KBM-7 (cell line): Measurements from ENCODE around the gene PHTF2.

Experiments
- DNase-seq: peaks from one replicate; pipeline ENCODE4 v3.0.0-alpha.2; 2015
- in situ Hi-C: fragments of 300-500 bp; cut with MboI; formaldehyde crosslinking; loops from 2 replicates; pipeline ENCODE4 v1.14.3; 2020; ENCODE audit warnings: low sequenced_read_pairs, low pct_unique_long_range_greater_than_20kb, mixed read lengths

The PHTF2 gene

DNA sequence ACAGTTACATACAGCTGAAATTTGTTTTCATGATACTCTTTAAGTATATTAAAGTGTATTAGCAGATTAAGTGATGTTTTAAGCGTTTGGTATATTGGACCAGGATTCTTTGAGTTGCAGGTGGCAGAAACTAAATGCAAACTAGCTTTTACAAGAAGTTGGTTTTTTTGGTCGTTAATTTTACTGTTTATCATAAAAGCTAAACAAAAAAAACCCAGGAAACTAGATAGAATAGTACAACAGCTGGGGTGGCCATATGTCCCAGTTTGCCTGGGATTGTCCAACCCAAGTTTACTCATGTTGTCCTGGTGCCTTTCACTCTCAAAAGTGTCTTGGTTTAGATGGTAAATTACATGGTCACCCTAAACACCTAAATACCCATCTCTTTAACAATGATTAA lies 108.7 kb downstream of the PHTF2 start:
- in situ Hi-C loops, result loop anchor here (25.0 kb wide), 1 partner anchor 245 kb away; no protein-coding TSS in a partner anchor
- no peak for DNase-seq

GRCh38 chr7:77908664-77909063 lies 110.1 kb downstream of the PHTF2 start:
- no peak for DNase-seq
- in situ Hi-C loops, result loop anchor here (25.0 kb wide), 1 partner anchor 246 kb away; no protein-coding TSS in a partner anchor

GRCh38 chr7:77910124-77910523 lies 111.6 kb downstream of the PHTF2 start:
- no peak for DNase-seq
- in situ Hi-C loops, result loop anchor here (25.0 kb wide), 1 partner anchor 248 kb away; no protein-coding TSS in a partner anchor

GRCh38 chr7:77912293-77912692 lies 113.7 kb downstream of the PHTF2 start:
- DNase-seq, result no peak
- in situ Hi-C loops, result loop anchor here (25.0 kb wide), 1 partner anchor 250 kb away; no protein-coding TSS in a partner anchor

DNA sequence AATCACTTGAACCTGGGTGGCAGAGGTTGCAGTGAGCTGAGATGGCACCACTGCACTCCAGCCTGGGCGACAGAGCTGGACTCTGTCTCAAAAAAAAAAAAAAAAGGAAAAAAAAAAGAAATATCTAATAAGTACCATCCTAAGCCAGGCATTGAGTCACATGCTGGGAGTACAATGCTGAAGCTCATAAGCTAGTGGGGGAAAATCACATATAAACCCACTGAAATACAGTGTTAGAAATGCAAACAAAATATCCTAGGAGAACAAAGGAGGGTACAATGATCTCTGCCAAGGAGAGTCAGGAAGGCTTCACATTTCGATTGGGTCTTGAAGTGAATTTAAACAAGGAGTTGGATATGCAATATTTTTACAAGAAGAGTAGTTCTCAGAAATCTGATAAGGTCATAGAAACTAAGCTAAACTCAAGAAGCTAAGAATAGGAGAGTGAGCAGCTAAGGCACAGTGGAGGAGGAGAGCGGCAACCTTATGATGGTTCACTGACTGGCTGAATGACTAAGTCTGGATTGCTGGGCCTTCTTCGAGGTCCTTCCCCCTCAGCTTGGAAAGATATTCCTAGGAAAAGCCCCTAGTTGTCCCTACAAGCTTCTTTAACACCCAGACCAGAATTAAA lies 115.5 kb downstream of the PHTF2 start:
- DNase-seq, result no peak
- in situ Hi-C loops, result loop anchor here (25.0 kb wide), 1 partner anchor 252 kb away; no protein-coding TSS in a partner anchor

DNA sequence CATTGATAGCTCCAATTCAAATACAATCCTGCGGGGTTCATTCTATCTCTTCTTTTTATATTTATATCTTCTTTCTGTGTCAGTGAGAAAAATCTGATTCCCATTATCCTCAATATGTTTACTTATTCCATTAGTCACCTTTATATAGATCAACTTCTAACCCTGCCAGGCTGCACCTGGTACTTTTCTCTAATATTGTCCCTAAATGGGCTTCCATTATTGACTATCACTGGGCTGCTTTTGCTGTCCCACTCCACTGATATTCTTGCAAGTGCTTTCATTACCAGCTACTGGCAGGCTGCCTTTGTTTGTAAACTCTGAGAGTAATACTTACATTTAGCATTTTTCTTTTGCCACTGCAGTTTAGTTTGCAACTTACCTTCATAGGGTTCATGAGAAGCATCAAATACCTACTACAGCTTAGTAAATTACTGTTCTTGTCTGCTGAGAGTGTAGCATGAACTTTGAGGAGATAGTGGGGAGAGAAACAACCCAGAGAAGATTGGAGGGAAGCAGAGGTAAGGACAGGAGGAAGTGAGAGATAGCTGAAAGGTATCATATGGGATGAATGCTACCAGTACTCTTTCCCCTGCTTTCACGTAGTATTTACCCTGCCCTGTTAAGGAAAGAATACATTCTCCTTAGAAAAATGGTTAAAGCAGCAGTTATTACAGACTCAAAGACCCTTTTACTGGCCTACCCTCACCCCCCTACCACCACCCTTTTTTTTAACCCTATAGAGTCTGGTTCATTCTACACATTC lies 119.1 kb downstream of the PHTF2 start:
- no peak for DNase-seq
- in situ Hi-C loops, result loop anchor here (25.0 kb wide), 1 partner anchor 255 kb away; no protein-coding TSS in a partner anchor

- in situ Hi-C loops, result loop anchor here (25.0 kb wide), 1 partner anchor 256 kb away; no protein-coding TSS in a partner anchor
- DNase-seq, result no peak
Measured at GRCh38 chr7:77918676-77919075, 120.1 kb downstream of the PHTF2 start.

GRCh38 chr7:77923419-77923818 lies 124.8 kb downstream of the PHTF2 start:
- in situ Hi-C loops, result loop anchor here (25.0 kb wide), 1 partner anchor 261 kb away; no protein-coding TSS in a partner anchor
- DNase-seq, result peak; percentile 54

- in situ Hi-C loops, result no loop called here
- no peak for DNase-seq
Measured at GRCh38 chr7:77930496-77930895, 131.9 kb downstream of the PHTF2 start.

DNA sequence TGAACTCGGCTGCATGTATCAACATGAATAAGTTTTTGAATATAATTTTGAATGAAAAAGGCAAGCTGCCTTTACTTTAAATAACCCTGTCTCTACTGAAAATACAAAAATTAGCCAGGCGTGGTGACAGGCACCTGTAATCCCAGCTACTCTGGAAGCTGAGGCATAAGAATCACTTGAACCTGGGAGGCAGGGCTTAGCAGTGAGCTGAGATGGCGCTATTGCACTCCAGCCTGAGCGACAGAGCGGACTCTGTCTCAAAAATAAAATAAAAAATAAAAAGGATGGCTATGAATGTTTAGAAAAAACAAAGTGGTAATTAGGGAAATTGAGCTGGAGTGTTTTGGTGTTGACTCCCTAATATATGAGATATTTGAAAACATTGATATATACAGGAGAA lies 133.3 kb downstream of the PHTF2 start:
- no peak for DNase-seq
- in situ Hi-C loops, result no loop called here

DNA sequence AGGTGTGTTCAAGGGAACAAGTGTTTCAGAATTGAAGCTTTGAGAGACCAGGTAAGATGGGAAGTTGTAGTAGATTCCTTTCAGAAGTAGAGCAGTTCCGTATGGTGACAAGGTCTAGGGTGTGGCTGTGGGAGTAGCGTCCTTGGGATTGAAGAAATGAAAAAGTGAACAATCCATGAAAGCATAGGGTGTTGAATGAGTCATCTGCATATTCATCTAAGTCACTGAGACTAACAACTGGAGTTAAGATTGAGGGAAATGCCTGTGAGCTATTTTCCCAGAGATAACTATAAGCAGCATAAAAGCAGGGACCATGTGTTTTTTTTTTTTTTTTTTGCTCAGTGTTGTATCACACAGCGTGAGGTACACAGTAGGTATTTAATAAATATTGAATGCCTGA lies 134.8 kb downstream of the PHTF2 start:
- DNase-seq, result no peak
- in situ Hi-C loops, result no loop called here

DNA sequence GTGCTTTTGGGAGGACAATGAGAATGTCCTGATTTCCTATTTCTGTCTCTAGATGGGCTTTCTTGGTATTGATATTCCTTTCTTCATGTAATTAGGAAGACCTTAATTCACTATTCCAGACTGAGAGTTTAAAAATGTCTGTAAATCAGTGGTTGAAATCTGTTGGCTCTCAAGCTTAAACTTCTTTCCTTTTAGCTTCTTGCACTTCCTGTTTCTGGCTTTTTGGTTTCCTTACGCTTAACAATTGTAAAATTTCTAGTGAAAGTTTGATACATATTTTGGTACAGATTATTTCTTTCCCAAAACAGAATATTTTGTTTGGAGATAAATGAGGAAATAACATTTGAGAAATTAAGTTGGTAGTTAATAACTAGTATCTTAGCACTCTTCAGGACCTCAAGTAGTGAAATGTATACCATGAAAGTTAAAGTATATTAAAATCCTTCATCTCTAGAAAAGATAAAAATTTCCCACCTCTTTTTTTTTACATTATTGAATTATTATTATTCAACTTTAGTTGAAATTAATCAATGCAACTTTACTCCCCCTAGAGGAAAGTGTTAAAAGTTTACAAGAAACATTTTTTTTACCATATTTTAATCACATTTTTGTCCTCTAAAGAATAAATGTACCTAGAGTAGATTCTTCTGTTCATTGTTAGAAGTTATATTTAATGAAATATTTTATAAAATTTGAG lies 137.2 kb downstream of the PHTF2 start:
- DNase-seq, result peak; percentile 33

DNA sequence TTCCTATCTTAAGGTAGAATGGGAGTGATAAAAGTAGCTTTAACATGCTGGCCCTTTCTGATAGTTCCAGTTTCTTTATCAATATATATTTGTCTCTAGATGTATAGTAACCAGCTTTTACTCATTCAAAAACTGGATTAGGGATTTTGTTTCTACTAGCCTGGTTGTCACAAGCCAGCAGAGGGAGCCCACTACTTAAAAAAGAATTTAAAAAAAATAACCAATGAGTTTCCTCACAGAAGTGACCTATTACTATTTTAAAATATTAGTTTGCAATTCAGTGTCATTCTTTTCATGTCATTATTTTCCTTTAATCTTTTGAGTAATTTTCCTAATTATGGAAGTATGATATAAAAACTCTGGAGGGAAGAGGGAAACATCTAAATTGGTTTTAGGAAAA lies 142.1 kb downstream of the PHTF2 start:
- in situ Hi-C loops, result no loop called here

More for the DNA sequence above, 137.2 kb downstream of the PHTF2 start:
- in situ Hi-C loops, result no loop called here

DNA sequence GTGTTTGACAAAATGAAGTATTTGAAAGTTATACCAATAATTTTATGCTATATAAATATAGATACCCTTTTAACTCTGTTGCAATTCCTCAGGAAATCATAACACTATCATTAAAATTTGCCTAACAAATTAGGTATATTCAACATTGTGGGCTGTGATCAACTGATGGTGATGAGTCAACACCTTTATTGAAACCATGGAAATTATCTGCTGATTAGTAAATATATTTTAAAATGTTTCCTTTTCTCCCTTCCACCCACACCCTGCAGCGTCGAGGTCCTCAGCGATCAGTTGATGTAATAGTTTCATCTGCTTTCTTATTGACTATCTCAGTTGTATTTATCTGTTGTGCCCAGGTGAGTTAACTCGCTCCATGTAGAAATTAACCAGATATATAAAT lies 143.9 kb downstream of the PHTF2 start:
- in situ Hi-C loops, result no loop called here

More for the DNA sequence above, 142.1 kb downstream of the PHTF2 start:
- peak; percentile 74 for DNase-seq

GRCh38 chr7:77944183-77945182 lies 145.9 kb downstream of the PHTF2 start:
- in situ Hi-C loops, result no loop called here
- no peak for DNase-seq

More for the DNA sequence above, 143.9 kb downstream of the PHTF2 start:
- DNase-seq, result no peak

GRCh38 chr7:77950548-77950947 lies 152.0 kb downstream of the PHTF2 start:
- no peak for DNase-seq
- in situ Hi-C loops, result no loop called here

DNA sequence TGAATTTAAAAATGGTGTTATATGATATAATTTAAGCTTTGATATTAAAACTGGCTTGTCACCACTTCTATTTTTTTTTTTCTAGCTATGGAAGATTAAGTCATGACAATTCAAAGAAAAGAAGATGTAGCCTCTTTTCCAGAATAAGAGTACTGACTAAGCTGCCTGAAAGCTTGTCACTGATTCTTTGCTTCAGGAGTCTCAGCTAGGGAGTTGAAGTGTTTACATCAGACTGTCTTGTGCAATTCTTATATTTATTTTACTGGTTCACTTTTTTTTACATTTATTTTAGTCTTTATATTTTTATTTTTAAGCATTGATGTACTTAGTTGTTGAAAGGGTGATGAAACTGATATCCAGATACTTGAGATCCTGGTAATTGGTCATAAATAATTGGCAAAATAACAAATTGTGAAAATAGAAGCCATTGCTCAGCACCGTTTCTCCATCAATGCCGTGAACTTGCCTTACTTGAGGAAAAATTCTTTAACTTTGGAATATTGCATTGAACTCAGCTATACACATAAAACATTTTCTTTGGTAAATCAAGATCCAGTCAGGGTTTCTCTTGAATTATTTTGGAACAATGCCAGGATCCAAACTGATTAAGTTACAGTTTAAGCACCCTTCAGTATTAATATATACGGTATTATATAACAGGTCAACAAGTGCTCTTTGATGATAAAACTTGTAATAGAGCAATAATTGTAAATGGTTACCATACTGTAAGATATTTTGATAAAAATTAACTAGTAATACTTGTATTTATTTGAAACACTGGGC lies 156.4 kb downstream of the PHTF2 start:
- no peak for DNase-seq
- in situ Hi-C loops, result no loop called here

DNA sequence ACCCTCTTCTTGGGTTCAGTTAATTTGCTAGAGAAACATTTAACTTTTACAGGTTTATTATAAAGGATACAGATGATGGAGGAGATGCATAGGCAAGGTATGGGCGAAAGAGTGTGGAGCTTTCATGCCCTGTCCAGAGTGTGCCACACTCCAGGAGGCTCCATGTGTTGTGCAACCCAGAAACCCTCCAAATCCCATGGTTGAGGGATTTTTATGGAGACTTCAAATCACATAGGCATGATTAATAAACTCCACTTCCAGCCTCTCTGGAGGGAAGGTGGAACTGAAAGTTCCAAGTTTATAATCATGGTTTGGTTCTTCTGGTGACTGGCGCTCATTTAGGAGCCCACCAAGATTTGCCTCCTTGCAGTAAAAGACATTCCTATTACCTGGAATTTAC lies 159.9 kb downstream of the PHTF2 start:
- DNase-seq, result no peak
- in situ Hi-C loops, result no loop called here
